ENCODE measurements around the gene SLC16A13. TPM values are rescaled to one million over a fixed set of nuclear protein-coding genes. Genes with fewer than 3 reads are reported as not detected.

SLC16A13 gene
- total RNA-seq, 1 donor from 2014 or later = 1.5 TPM

DNA sequence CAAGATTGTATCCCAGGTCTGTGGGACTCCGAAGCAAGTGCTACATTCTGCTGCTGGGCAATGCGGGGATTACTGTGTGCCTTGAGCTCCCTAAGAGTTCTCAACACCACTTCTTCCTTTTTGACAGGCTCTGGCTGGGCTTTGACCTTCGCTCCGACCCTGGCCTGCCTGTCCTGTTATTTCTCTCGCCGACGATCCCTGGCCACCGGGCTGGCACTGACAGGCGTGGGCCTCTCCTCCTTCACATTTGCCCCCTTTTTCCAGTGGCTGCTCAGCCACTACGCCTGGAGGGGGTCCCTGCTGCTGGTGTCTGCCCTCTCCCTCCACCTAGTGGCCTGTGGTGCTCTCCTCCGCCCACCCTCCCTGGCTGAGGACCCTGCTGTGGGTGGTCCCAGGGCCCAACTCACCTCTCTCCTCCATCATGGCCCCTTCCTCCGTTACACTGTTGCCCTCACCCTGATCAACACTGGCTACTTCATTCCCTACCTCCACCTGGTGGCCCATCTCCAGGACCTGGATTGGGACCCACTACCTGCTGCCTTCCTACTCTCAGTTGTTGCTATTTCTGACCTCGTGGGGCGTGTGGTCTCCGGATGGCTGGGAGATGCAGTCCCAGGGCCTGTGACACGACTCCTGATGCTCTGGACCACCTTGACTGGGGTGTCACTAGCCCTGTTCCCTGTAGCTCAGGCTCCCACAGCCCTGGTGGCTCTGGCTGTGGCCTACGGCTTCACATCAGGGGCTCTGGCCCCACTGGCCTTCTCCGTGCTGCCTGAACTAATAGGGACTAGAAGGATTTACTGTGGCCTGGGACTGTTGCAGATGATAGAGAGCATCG is 2.4 kb downstream of the SLC16A13 start:
- Histone ChIP-seq H3K4me1 (peaks cover 8 to 15% of the 10 kb centered on the region in 2 donors), H3K36me3 (no peaks in the 10 kb centered on the region), H3K9me3 (no peaks in the 10 kb centered on the region), H3K27ac (no peak overlapping the region), H3K27me3 (peaks cover 7% of the 10 kb centered on the region), H3K4me3 (no peak overlapping the region)
- TF ChIP-seq CTCF (IDR thresholded peaks at IDR 0.05) = no peak
- no peak for DNase-seq (ENCODE audit: low spot score in 2 of 2)
- intact Hi-C loops (cut with DNase I) = no loop called here

DNA sequence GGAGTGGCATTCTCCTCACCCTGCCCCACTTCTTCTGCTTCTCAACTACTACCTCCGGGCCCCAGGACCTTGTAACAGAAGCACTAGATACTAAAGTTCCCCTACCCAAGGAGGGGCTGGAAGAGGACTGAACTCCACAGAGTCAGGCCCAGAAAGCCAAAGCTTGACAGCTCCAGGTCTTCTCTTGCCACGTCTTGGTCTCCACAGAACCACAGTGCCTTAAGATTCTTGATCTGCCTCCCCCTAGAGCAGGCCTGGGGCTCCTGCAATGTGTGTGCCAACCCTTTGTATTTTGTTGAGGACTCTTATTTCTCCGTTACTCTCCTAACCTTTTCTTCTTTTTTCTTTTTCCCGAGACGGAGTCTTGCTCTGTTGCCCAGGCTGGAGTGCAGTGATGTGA is 4.0 kb downstream of the SLC16A13 start:
- intact Hi-C loops (cut with DNase I) = no loop called here
- peaks cover 12 to 21% of the 10 kb centered on the region in 2 donors for H3K4me1 ChIP-seq
- H3K4me3 ChIP-seq = no peak overlapping the region
- H3K9me3 ChIP-seq = no peaks in the 10 kb centered on the region
- no peak overlapping the region for H3K27ac ChIP-seq
- peaks cover 7% of the 10 kb centered on the region for H3K27me3 ChIP-seq
- no peak for TF ChIP-seq CTCF (IDR thresholded peaks at IDR 0.05)
- H3K36me3 ChIP-seq = no peaks in the 10 kb centered on the region
- no peak for DNase-seq (ENCODE audit: low spot score in 2 of 2)

DNA sequence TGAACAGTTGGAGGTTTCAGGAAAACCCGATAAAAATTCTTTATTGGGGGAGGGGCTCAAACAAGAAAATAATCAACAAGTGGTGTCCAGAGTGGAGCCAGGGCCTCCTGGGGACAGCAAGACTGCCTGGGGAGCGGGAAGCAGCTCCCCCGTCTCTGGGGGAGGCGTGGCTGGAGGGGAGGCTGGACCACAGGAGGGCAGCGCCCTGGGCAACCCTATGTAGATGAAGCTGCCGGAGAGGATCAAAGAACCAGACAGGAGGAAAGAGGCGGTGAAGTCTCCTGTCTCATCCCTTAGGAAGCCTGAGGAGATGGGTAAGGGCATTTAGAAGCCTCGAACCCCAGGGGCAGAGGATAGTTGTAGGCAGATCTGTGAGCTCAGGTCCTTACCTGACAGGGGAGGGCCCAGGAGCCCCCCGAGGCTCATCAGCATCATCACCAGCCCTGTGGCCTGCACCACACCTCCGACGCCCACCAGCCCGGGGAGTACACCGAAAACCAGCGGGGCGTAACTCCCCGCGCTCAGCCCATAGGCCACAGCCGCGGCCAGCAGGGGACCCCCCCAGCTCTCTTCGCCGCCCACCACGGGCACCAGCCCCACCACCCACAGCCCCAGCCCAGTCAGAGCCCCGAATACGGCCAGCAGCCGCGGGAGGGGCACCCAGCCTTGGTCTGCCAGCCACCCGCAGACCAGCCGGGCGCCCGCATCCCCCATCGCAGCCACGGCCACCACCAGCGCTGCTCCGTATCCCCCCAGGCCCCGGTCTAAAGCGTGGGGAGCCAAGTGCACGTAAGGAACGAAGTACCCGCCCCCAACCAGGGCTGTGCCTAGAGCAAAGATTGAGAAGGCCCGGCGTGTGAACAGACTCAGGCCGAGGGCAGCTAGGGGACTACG is 6.0 kb downstream of the SLC16A13 start:
- no peak for DNase-seq (ENCODE audit: low spot score in 2 of 2)
- H3K9me3 ChIP-seq = no peaks in the 10 kb centered on the region
- no peak overlapping the region for H3K27ac ChIP-seq
- peak overlapping the region in 1 of 2 donors; percentile 43 for H3K4me3 ChIP-seq
- H3K4me1 ChIP-seq = peaks cover 12 to 22% of the 10 kb centered on the region in 2 donors
- intact Hi-C loops (cut with DNase I) = no loop called here
- H3K36me3 ChIP-seq = no peaks in the 10 kb centered on the region
- peaks cover 7% of the 10 kb centered on the region for H3K27me3 ChIP-seq
- no peak for TF ChIP-seq CTCF (IDR thresholded peaks at IDR 0.05)

- Histone ChIP-seq H3K27me3 (peaks cover 7% of the 10 kb centered on the region), H3K9me3 (no peaks in the 10 kb centered on the region), H3K27ac (no peak overlapping the region), H3K4me3 (peak overlapping the region; percentile 43 to 63), H3K36me3 (no peaks in the 10 kb centered on the region), H3K4me1 (peaks cover 12 to 22% of the 10 kb centered on the region in 2 donors)
- intact Hi-C loops (cut with DNase I) = no loop called here
- DNase-seq (ENCODE audit: low spot score in 2 of 2) = no peak
- no peak for TF ChIP-seq CTCF (IDR thresholded peaks at IDR 0.05)
Measured at GRCh38 chr17:7042501-7043181, 6.8 kb downstream of the SLC16A13 start.

GRCh38 chr17:7043182-7043496 is 7.3 kb downstream of the SLC16A13 start:
- no peak for TF ChIP-seq CTCF (IDR thresholded peaks at IDR 0.05)
- no peaks in the 10 kb centered on the region for H3K36me3 ChIP-seq
- no peak overlapping the region for H3K27ac ChIP-seq
- no peaks in the 10 kb centered on the region for H3K9me3 ChIP-seq
- intact Hi-C loops (cut with DNase I) = no loop called here
- H3K4me1 ChIP-seq = peaks cover 12 to 22% of the 10 kb centered on the region in 2 donors
- peaks cover 7% of the 10 kb centered on the region for H3K27me3 ChIP-seq
- H3K4me3 ChIP-seq = peak overlapping the region; percentile 43 to 63
- no peak for DNase-seq (ENCODE audit: low spot score in 2 of 2)

Data from ascending aorta (tissue), 2 donors.